Activated naive CD8-positive, alpha-beta T cell treated with anti-CD3 and anti-CD28 coated beads, Interleukin-2, amount 50 U/mL, for 24 hours (primary cell): Measurements from ENCODE around the gene SLC25A18.
"Not testable (repeated sequence)": the region's sequence is repeated elsewhere in the genome, so short reads cannot be mapped to it uniquely, and the experiment has no call there.

Experiments used
- ATAC-seq: fragments of 150-1000 bp; cut with Tn5 transposase; one replicate; pipeline ENCODE4 v1.10.0; 2021
- DNase-seq: peaks from one replicate; pipeline ENCODE4 v3.0.0; 2021
- H3K27ac Mint-ChIP-seq: one replicate; pipeline ENCODE4 v1.8.0; 2021; ENCODE audit warnings: mild to moderate bottlenecking, mixed read lengths
- H3K27me3 Mint-ChIP-seq: one replicate; pipeline ENCODE4 v1.8.0; 2021; ENCODE audit warnings: mixed read lengths
- H3K36me3 Mint-ChIP-seq: one replicate; pipeline ENCODE4 v1.8.0; 2021; ENCODE audit warnings: low read depth, mixed read lengths
- H3K4me1 Mint-ChIP-seq: one replicate; pipeline ENCODE4 v1.8.0; 2021; ENCODE audit warnings: mixed read lengths
- H3K4me3 Mint-ChIP-seq: one replicate; pipeline ENCODE4 v1.8.0; 2021; ENCODE audit warnings: mild to moderate bottlenecking, moderate library complexity, mixed read lengths
- H3K9me3 Mint-ChIP-seq: one replicate; pipeline ENCODE4 v1.8.0; 2021; ENCODE audit warnings: mixed read lengths

Gene SLC25A18

DNA sequence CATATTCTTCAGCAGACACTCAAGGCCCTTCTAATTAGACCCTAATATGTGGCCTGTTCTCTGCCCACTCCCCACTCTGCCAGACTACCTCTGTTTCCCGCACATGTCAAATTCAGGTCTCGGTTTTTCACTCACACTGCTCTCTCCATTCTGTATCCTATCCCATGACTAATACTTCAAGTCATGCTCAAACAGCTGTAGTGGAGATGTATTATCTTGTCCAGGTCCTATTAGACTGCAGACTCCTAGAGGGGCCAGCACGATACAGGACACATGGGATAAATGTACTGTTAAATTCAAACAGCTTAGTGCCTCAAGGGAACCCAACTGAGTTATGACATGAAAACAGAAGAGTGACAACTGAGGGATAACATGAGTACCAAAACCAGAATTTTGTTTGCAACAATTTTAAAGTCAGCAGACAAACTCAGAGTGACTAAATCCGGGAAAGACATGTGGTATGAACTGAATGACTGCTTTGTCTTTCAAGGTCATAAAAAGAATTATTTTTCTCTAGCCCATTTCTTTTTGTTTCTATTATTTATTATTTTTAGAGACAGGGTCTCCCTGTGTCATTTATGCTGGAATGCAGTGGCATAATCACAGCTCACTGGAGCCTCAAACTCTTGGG is 44.7 kb downstream of the SLC25A18 start:
- no peak overlapping the region for H3K27ac Mint-ChIP-seq

DNA sequence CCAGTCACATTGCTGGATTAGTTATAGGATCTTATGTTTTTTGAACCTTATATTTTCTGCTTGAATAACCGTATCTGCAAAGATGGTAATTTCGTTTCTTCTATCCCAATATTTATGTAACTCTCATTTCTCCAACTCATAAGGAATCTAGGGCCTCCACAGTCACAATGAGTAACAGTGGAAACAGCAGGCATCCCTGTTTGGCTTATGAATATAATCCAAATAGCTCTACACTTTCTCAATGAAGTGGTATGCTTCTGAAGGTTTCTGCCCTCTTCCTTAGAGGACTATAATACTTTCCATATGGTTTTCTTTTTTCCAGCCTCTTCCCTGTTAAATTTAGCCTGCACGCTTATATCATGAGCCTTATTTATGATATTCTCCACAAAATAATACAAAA is 48.8 kb downstream of the SLC25A18 start:
- Mint-ChIP-seq H3K4me3 (no peak overlapping the region), H3K27ac (no peak overlapping the region), H3K9me3 (no peaks in the 10 kb centered on the region), H3K27me3 (no peaks in the 10 kb centered on the region), H3K4me1 (no peaks in the 10 kb centered on the region), H3K36me3 (peaks cover 27% of the 10 kb centered on the region)
- DNase-seq, result no peak
- ATAC-seq, result no peak

More for the DNA sequence above, 44.7 kb downstream of the SLC25A18 start:
- Mint-ChIP-seq H3K9me3 (no peaks in the 10 kb centered on the region), H3K27me3 (no peaks in the 10 kb centered on the region), H3K4me3 (no peak overlapping the region), H3K4me1 (peaks cover 3% of the 10 kb centered on the region), H3K36me3 (peaks cover 23% of the 10 kb centered on the region)
- ATAC-seq (no peak), DNase-seq (no peak)

DNA sequence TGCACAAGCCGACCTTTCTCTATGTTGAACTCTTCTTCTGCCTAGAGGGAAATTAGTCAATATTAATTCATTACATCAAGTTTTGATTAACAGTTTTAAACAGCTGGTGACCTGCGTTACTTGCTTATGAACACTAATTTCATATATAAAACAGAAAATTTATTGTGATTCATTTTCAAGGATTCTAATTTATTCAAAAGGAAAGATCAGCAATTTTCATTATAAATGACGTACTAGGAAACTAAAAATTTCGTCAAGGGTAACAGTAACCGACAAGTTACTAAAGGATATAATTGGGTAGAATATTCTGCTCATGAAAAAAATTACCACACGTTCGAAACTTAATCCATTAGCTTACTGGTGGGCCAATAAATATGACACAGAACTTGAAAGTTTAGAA is 50.0 kb downstream of the SLC25A18 start:
- no peaks in the 10 kb centered on the region for H3K9me3 Mint-ChIP-seq
- no peak overlapping the region for H3K4me3 Mint-ChIP-seq
- H3K27ac Mint-ChIP-seq, result no peak overlapping the region
- peaks cover 31% of the 10 kb centered on the region for H3K36me3 Mint-ChIP-seq
- no peaks in the 10 kb centered on the region for H3K27me3 Mint-ChIP-seq
- DNase-seq, result no peak
- ATAC-seq, result no peak
- no peaks in the 10 kb centered on the region for H3K4me1 Mint-ChIP-seq

DNA sequence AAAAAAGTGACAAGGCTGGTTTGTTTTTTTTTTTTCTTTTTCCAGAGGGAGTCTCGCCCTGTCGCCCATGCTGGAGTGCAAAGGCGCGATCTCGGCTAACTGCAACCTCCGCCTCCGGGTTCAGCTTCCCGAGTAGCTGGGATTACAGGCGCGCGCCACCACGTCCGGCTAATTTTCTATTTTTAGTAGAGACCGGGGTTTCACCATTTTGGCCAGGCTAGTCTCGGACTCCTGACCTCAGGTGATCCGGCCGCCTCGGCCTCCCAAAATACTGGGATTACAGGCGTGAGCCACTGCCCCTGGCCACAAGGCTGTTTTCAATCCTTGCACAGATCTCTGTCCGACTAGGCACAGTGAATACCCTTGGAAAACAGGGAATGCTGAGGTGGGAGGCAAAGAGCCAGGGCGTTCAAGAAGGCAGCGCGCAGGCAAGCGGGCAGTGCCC is 64.7 kb downstream of the SLC25A18 start:
- Mint-ChIP-seq H3K36me3 (peaks cover 4% of the 10 kb centered on the region), H3K4me1 (peaks cover 33% of the 10 kb centered on the region), H3K27ac (peak overlapping the region; percentile 92)

DNA sequence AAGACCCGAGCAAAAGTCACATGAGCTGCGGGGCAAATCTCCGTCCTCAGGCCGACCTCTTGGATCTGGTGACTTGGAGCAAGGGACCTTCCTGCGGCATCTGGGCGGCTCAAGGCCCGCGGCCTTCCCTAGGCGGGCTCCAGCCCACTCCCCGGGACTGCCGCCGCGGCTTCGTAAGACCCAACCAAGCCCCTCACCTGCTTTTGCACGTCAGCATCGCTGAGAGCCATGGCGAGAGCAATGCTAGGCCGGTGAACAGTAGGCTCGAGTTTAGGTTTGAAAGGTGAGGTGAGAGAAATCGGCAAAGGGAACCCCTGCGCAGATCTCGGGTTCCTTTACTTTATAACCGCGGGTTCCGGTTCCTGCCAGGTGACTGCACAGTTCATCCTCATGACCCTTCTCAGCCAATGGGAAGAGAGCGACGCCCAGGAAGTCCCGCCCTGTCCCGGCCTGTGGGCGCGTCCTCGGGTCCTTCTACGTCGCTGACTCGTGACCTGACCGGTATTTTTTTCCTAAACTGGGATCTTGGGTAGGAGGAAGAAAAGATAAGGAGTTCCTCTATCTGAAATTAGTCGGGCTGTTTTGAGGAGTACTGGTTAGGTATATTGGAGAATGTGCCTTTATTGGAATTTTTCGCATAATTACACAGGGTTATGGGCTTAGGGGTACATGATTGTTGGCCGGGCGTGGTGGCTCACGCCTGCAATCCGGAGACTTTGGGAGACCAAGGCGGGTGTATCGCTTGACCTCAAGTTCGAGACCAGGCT is 65.3 kb downstream of the SLC25A18 start, which contains the start of gene ATP6V1E1:
ATP6V1E1 (minus strand) TSS at position 344 of the 767 bp plus-strand sequence; CDS start at position 230, 114 bp downstream.
- H3K9me3 Mint-ChIP-seq, result no peaks in the 10 kb centered on the region
- no peaks in the 10 kb centered on the region for H3K27me3 Mint-ChIP-seq
- H3K27ac Mint-ChIP-seq, result peak within 1 kb of the TSS; percentile 92
- peaks cover 32% of the 10 kb centered on the region for H3K4me1 Mint-ChIP-seq
- peaks cover 1% of the 10 kb centered on the region for H3K36me3 Mint-ChIP-seq
- H3K4me3 Mint-ChIP-seq, result peak within 1 kb of the TSS; percentile 96
- DNase-seq, result peak; percentile 94
- ATAC-seq, result peak; percentile 100

More for the DNA sequence above, 64.7 kb downstream of the SLC25A18 start:
- Mint-ChIP-seq H3K9me3 (no peaks in the 10 kb centered on the region), H3K27me3 (no peaks in the 10 kb centered on the region), H3K4me3 (peak overlapping the region; percentile 96)
- DNase-seq (no peak), ATAC-seq (no peak)

DNA sequence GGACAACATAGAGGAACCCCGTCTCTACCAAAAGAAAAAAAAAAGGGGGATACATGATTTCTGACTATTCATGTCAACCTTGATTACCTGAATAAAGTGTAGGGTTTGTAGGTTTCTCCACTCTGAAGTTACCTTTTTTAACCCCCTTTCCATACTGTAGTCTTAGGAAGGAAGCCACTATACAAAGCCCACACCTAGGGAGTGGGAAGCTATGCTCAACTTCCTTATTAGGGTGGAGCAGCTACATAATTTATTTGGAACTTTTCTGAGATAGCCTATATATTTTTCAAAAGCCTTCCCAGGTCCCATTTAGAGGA is 65.8 kb downstream of the SLC25A18 start:
- Mint-ChIP-seq H3K4me3 (peak overlapping the region; percentile 96), H3K4me1 (peaks cover 27% of the 10 kb centered on the region), H3K27ac (peak overlapping the region; percentile 92), H3K36me3 (peaks cover 1% of the 10 kb centered on the region), H3K9me3 (no peaks in the 10 kb centered on the region), H3K27me3 (no peaks in the 10 kb centered on the region)
- no peak for ATAC-seq
- no peak for DNase-seq

DNA sequence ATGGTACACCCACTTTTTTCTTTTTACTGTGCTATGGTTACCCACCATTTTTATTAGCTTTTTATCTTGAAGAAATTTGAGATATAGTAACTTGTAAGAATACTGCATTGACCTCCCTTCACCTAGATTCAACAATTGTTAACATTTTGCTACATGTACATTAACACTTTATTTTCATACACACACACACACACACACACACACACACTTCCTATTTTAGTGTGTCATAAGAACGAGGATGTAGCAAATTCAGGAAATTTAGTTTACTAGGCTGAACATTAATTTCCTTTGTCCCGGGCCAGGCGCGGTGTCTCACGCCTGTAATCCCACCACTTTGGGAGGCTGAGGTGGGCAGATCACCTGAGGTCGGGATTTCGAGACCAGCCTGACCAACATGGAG is 66.3 kb downstream of the SLC25A18 start:
- Mint-ChIP-seq H3K36me3 (peaks cover 1% of the 10 kb centered on the region), H3K27me3 (no peaks in the 10 kb centered on the region), H3K27ac (no peak overlapping the region), H3K9me3 (no peaks in the 10 kb centered on the region), H3K4me3 (peak overlapping the region; percentile 96), H3K4me1 (peaks cover 25% of the 10 kb centered on the region)
- ATAC-seq, result no peak
- no peak for DNase-seq

DNA sequence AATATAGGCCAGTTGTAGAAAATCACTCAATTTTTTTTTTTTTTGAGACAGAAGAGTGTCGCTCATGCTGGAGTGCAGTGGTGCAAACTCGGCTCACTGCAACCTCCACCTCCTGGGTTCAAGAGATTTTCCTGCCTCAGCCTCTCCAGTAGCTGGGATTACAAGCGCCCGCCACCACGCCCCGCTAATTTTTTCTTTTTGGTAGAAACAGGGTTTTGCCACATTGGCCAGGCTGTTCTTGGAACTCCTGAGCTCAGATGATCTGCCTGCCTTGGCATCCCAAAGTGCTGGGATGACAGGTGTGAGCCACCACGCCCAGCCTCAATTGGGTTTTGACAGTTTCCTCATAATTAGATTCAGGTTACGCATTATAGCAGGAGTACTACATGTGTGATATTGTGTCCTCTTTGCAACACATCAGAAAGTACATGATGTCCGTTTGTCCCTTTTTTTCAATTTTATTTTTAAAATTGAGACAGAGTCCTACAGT is 67.8 kb downstream of the SLC25A18 start:
- ATAC-seq (no peak), DNase-seq (no peak)
- Mint-ChIP-seq H3K27me3 (no peaks in the 10 kb centered on the region), H3K27ac (no peak overlapping the region), H3K9me3 (no peaks in the 10 kb centered on the region), H3K36me3 (peaks cover 1% of the 10 kb centered on the region), H3K4me3 (no peak overlapping the region), H3K4me1 (peaks cover 18% of the 10 kb centered on the region)

DNA sequence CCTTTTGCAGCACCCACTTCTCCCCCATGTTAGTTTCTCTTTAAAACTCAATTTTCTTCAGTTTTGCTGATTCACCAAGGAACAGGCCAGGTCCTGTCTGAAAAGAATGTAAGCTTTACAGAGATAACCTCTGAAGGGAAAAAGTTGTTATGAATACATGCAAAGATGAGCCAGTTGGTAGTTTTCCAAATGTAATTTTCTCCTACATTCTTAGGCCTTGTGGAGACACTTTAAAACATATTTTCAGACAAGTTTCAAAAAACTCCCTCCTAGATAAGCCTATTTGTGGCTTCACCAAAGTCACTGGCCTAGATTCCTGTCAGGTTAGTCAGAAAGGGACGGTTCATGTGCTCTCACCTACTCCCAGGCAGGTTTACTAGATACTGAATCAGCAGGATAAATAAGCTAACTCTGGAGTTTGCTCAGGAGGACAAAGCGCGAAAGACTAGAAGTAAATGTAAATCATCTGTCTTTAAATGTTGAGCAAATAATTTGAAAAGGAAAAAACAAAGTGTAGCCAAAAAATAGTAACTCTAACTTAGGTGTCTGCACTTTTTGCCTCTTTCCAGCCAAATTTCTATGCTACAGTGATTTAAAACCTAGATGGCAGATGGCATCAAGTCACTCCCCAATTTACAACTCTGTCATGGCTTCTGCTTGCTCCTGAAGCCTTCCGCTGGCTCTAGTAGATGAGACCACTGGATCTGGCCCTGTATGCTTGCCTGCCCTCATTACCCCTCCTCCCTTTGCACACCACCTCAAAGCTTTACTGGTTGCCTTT is 70.1 kb downstream of the SLC25A18 start:
- peaks cover 1% of the 10 kb centered on the region for H3K36me3 Mint-ChIP-seq
- no peak overlapping the region for H3K4me3 Mint-ChIP-seq
- no peaks in the 10 kb centered on the region for H3K9me3 Mint-ChIP-seq
- peaks cover 21% of the 10 kb centered on the region for H3K4me1 Mint-ChIP-seq
- ATAC-seq (no peak), DNase-seq (no peak)
- no peaks in the 10 kb centered on the region for H3K27me3 Mint-ChIP-seq
- no peak overlapping the region for H3K27ac Mint-ChIP-seq

DNA sequence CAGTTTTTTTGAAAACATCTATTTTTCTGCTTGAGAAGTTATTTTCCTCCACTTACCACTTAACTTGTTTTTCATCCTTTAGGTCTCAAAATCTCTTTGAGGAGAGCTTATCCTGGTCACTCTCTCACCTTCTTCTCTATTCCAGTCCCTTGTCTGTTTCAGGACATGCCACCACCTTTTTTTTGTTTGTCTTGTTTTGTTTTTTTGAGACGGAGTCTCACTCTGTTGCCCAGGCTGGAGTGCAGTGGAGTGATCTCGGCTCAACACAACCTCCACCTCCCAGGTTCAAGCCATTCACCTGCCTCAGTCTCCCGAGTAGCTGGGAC is 70.7 kb downstream of the SLC25A18 start:
- H3K9me3 Mint-ChIP-seq, result no peaks in the 10 kb centered on the region
- no peaks in the 10 kb centered on the region for H3K27me3 Mint-ChIP-seq
- ATAC-seq (no peak), DNase-seq (no peak)
- no peaks in the 10 kb centered on the region for H3K36me3 Mint-ChIP-seq
- no peak overlapping the region for H3K4me3 Mint-ChIP-seq
- H3K4me1 Mint-ChIP-seq, result peaks cover 18% of the 10 kb centered on the region
- no peak overlapping the region for H3K27ac Mint-ChIP-seq

DNA sequence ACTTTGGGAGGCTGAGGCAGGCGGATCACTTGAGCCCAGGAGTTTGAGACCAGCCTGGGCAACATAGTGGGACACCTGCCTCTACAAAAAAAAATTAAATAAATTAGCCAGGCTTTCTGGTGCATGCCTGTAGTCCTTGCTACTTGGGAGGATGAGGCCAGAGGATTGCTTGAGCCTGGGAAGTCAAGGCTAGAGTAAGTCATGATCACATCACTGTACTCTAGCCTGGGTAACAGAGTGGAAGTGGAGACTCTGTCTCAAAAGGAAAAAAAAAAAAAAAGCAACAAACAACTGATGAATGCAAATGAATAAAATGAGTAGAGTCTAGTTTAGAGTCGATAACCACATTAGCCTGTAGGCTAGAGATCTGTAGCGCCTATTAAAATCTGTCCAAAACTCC is 71.4 kb downstream of the SLC25A18 start:
- Mint-ChIP-seq H3K36me3 (peaks cover 3% of the 10 kb centered on the region), H3K27me3 (no peaks in the 10 kb centered on the region), H3K4me3 (no peak overlapping the region), H3K4me1 (peaks cover 15% of the 10 kb centered on the region), H3K9me3 (no peaks in the 10 kb centered on the region), H3K27ac (no peak overlapping the region)
- DNase-seq, result no peak
- no peak for ATAC-seq

DNA sequence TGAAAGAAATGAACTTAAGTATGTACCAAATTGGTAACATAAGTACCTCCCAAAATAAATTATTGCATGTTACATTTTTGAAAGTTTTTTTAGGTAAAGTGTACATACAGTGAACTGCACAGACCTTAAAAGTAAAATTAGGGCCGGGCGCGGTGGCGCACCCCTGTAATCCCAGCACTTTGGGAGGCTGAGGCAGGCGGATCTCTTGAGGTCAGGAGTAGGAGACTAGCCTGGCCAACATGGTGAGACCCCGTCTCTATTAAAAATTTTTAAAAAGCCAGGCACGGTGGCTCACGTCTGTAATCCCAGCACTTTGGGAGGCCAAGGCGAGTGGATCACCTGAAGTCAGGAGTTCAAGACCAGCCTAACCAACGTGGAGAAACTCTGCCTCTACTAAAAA is 73.6 kb downstream of the SLC25A18 start:
- ATAC-seq, H3K4me3 Mint-ChIP-seq, H3K9me3 Mint-ChIP-seq, DNase-seq, H3K27me3 Mint-ChIP-seq, H3K27ac Mint-ChIP-seq: not testable (repeated sequence)
- Mint-ChIP-seq H3K4me1 (peaks cover 26% of the 10 kb centered on the region), H3K36me3 (peaks cover 14% of the 10 kb centered on the region)

DNA sequence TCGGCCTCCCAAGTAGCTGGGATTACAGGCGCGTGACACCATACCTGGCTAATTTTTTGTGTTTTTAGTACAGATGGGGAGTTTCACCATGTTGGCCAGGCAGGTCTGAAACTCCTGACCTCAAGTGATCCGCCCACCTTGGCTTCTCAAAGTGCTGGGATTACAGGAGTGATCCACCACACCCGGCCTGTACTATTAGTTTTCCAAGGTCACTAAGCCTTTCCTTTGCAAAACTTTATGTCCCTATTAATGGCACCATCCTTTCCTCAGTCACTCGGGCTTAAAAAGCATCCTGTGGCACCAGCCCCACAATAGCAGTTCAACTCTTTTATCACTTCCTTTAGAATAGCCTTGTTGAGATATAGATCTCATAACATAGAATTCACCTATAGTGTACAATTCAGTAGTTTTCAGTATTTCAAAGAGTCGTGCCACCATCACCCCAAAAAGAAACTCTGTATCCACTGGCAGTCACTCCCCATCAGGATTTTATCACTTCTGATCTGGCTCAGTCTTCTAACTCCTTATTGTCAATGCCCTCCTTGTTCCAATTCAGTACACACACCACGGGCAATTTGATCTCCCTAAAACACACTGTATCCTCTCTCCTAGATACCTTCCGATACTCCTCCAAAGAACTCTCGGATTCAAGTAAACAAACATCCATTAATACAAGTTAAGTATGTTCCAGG is 74.3 kb downstream of the SLC25A18 start:
- Mint-ChIP-seq H3K4me3 (peak overlapping the region; percentile 100), H3K27ac (peak overlapping the region; percentile 99), H3K36me3 (peaks cover 19% of the 10 kb centered on the region), H3K27me3 (no peaks in the 10 kb centered on the region), H3K4me1 (peaks cover 26% of the 10 kb centered on the region), H3K9me3 (no peaks in the 10 kb centered on the region)
- DNase-seq, result no peak
- no peak for ATAC-seq

DNA sequence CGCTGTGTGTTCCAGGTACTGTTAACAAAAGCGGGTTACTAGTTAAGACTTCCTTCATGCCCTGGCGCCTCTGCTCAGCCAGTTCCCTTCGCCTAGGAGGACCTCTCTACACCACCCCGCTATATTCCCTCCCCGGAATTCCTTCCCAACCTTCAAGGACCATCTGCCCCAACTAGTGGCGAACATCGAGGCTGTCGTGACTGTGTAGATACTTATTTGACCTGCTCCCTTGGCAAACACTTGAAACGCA is 74.8 kb downstream of the SLC25A18 start:
- Mint-ChIP-seq H3K4me3 (peak overlapping the region; percentile 100), H3K4me1 (peaks cover 29% of the 10 kb centered on the region), H3K36me3 (peaks cover 24% of the 10 kb centered on the region), H3K27me3 (no peaks in the 10 kb centered on the region), H3K9me3 (no peaks in the 10 kb centered on the region), H3K27ac (peak overlapping the region; percentile 99)
- DNase-seq (no peak), ATAC-seq (peak; percentile 6)
